GM12878 (cell line): ENCODE measurements around the gene CAPN8. TPM values are rescaled to one million over a fixed set of nuclear protein-coding genes. Genes with fewer than 3 reads are reported as not detected.

Experiments
- CHD4 ChIP-seq: fragments of 200-600 bp; sonication (generic); IDR thresholded peaks from 2 replicates; pipeline ENCODE4 v1.6.1; 2016; ENCODE audit warnings: mild to moderate bottlenecking
- CREM ChIP-seq: IDR thresholded peaks from 2 replicates; pipeline ENCODE4 v1.6.1; 2014; ENCODE audit warnings: antibody characterized with exemption, low read depth
- NRF1 ChIP-seq: conservative IDR thresholded peaks from 2 replicates; pipeline ENCODE4 v1.6.1; 2011; ENCODE audit warnings: mild to moderate bottlenecking, low read depth, low read length, improper control_type of control experiment
- POLR2A ChIP-seq: IDR thresholded peaks from 2 replicates; pipeline ENCODE4 v1.6.1; 2011; ENCODE audit warnings: low read depth, mild to moderate bottlenecking, low read length
- STAT1 ChIP-seq: fragments of 450-650 bp; conservative IDR thresholded peaks from 2 replicates; pipeline ENCODE4 v1.6.1; 2014; ENCODE audit warnings: antibody characterized with exemption, mild to moderate bottlenecking
- ZNF274 ChIP-seq: IDR thresholded peaks from one replicate; pipeline ENCODE4 v1.8.0; 2011; ENCODE audit not compliant: insufficient read length, insufficient read depth
- polyA plus RNA-seq, 11 experiments: library from polyadenylated mRNA; depleted of rRNA in 4 of 11; unstranded in 6 of 11; stranded (reverse) in 5 of 11; fragments of >200 nt; fragmentation: Nextera tagmentation in 4 of 11; fragmentation: Illumina TruSeq in 1 of 11; extraction: Ambion mirVana in 4 of 11; extraction: Trizol in 1 of 11; gene quantifications; 1 replicate in 1 of 11; 2 replicates in 10 of 11; pipeline versions ENCODE4 v1.2.1 to v1.2.3, GENCODE V29; 2011 to 2016; ENCODE audit warnings: inconsistent platforms in 2 of 11, missing spikeins in 2 of 11, low read depth in 1 of 11
- total RNA-seq, 4 experiments: library from RNA; depleted of rRNA in 3 of 4; stranded (reverse); fragments of >200 nt in 3 of 4; fragmentation: Illumina TruSeq in 1 of 4; extraction: Trizol in 1 of 4; gene quantifications; 2 replicates each; pipeline versions ENCODE4 v1.2.1 to v1.2.3, GENCODE V29; 2013 to 2021
- TF ChIP-seq, protein P1 (sequence below): fragments of 450-650 bp; IDR thresholded peaks from 2 replicates; pipeline ENCODE4 v1.6.1; 2017; ENCODE audit warnings: mild to moderate bottlenecking
- TF ChIP-seq, protein P2 (sequence below): IDR thresholded peaks from 2 replicates; pipeline ENCODE4 v1.6.1; 2011; ENCODE audit warnings: mild to moderate bottlenecking, low read depth, low read length, moderate library complexity; ENCODE audit not compliant: insufficient replicate concordance
- TF ChIP-seq, protein P3 (sequence below): IDR thresholded peaks from 2 replicates; pipeline ENCODE4 v1.6.1; 2012; ENCODE audit warnings: improper control_type of control experiment, low read depth, low read length; ENCODE audit not compliant: insufficient replicate concordance
- TF ChIP-seq, protein P4 (sequence below): fragments of 450-650 bp; IDR thresholded peaks from 2 replicates; pipeline ENCODE4 v1.6.1; 2016; ENCODE audit warnings: mild to moderate bottlenecking, moderate library complexity, borderline replicate concordance
- TF ChIP-seq, protein P5 (sequence below): IDR thresholded peaks from 2 replicates; pipeline ENCODE4 v1.6.1; 2012; ENCODE audit warnings: low read depth, low read length, improper control_type of control experiment

Gene CAPN8
- total and polyA plus RNA-seq, 10 of the 15 experiments (the other 5 are each of a cell fraction or from before 2014, with no cell fraction given): 6.4 to 30.7 (median 12.3) TPM

DNA sequence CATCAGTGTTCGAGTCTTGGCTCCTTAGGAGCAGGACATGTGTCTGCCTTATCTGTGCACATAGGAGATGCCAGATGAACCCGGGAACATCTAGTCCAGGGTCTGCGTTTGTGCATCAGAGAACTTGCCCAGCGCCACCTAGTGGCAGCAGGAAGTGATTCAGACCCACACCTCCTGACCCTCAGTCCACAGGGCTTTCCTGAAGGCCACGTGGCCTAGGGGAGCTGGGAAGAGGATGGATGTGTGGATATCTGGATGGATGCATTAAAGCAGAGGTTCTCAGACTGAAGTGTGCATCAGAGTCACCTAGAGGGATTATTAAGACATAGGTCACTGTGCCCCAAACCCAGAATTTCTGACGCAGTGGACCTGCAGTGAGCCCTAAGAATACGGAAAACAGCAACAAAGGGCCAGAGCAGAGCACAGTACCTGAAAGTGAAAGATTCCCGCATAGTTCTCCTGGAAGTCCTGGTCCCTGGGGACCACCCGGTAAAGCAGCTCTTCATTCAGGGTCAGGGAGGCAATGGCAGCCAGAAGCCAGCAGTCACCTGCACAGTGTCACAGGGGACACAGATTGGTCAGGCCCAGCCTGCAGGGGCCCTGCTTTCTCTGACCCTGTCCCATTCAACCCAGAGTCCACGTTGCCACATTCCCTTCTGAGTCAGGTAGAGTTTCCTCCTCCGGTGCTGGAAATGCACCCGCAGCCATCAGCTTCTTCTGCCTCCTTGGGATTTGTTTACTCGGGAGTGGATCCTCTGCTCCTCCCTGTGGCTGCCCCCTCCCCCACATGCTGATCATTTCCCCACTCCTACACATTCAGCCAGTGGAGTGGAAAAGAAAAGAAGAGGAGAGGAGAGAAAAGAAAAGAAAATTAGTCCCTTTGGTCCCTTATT, 37.0 kb downstream of the CAPN8 start (continued):
- TF ChIP-seq, protein P1, sequence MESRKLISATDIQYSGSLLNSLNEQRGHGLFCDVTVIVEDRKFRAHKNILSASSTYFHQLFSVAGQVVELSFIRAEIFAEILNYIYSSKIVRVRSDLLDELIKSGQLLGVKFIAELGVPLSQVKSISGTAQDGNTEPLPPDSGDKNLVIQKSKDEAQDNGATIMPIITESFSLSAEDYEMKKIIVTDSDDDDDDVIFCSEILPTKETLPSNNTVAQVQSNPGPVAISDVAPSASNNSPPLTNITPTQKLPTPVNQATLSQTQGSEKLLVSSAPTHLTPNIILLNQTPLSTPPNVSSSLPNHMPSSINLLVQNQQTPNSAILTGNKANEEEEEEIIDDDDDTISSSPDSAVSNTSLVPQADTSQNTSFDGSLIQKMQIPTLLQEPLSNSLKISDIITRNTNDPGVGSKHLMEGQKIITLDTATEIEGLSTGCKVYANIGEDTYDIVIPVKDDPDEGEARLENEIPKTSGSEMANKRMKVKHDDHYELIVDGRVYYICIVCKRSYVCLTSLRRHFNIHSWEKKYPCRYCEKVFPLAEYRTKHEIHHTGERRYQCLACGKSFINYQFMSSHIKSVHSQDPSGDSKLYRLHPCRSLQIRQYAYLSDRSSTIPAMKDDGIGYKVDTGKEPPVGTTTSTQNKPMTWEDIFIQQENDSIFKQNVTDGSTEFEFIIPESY: no peak
- TF ChIP-seq, protein P2, sequence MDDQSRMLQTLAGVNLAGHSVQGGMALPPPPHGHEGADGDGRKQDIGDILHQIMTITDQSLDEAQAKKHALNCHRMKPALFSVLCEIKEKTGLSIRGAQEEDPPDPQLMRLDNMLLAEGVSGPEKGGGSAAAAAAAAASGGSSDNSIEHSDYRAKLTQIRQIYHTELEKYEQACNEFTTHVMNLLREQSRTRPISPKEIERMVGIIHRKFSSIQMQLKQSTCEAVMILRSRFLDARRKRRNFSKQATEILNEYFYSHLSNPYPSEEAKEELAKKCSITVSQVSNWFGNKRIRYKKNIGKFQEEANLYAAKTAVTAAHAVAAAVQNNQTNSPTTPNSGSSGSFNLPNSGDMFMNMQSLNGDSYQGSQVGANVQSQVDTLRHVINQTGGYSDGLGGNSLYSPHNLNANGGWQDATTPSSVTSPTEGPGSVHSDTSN: no peak
- TF ChIP-seq NRF1 (no peak), CHD4 (no peak), STAT1 (no peak), POLR2A (no peak), ZNF274 (no peak), CREM (no peak)
- TF ChIP-seq, protein P3, sequence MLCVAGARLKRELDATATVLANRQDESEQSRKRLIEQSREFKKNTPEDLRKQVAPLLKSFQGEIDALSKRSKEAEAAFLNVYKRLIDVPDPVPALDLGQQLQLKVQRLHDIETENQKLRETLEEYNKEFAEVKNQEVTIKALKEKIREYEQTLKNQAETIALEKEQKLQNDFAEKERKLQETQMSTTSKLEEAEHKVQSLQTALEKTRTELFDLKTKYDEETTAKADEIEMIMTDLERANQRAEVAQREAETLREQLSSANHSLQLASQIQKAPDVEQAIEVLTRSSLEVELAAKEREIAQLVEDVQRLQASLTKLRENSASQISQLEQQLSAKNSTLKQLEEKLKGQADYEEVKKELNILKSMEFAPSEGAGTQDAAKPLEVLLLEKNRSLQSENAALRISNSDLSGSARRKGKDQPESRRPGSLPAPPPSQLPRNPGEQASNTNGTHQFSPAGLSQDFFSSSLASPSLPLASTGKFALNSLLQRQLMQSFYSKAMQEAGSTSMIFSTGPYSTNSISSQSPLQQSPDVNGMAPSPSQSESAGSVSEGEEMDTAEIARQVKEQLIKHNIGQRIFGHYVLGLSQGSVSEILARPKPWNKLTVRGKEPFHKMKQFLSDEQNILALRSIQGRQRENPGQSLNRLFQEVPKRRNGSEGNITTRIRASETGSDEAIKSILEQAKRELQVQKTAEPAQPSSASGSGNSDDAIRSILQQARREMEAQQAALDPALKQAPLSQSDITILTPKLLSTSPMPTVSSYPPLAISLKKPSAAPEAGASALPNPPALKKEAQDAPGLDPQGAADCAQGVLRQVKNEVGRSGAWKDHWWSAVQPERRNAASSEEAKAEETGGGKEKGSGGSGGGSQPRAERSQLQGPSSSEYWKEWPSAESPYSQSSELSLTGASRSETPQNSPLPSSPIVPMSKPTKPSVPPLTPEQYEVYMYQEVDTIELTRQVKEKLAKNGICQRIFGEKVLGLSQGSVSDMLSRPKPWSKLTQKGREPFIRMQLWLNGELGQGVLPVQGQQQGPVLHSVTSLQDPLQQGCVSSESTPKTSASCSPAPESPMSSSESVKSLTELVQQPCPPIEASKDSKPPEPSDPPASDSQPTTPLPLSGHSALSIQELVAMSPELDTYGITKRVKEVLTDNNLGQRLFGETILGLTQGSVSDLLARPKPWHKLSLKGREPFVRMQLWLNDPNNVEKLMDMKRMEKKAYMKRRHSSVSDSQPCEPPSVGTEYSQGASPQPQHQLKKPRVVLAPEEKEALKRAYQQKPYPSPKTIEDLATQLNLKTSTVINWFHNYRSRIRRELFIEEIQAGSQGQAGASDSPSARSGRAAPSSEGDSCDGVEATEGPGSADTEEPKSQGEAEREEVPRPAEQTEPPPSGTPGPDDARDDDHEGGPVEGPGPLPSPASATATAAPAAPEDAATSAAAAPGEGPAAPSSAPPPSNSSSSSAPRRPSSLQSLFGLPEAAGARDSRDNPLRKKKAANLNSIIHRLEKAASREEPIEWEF: no peak
- TF ChIP-seq, protein P4, sequence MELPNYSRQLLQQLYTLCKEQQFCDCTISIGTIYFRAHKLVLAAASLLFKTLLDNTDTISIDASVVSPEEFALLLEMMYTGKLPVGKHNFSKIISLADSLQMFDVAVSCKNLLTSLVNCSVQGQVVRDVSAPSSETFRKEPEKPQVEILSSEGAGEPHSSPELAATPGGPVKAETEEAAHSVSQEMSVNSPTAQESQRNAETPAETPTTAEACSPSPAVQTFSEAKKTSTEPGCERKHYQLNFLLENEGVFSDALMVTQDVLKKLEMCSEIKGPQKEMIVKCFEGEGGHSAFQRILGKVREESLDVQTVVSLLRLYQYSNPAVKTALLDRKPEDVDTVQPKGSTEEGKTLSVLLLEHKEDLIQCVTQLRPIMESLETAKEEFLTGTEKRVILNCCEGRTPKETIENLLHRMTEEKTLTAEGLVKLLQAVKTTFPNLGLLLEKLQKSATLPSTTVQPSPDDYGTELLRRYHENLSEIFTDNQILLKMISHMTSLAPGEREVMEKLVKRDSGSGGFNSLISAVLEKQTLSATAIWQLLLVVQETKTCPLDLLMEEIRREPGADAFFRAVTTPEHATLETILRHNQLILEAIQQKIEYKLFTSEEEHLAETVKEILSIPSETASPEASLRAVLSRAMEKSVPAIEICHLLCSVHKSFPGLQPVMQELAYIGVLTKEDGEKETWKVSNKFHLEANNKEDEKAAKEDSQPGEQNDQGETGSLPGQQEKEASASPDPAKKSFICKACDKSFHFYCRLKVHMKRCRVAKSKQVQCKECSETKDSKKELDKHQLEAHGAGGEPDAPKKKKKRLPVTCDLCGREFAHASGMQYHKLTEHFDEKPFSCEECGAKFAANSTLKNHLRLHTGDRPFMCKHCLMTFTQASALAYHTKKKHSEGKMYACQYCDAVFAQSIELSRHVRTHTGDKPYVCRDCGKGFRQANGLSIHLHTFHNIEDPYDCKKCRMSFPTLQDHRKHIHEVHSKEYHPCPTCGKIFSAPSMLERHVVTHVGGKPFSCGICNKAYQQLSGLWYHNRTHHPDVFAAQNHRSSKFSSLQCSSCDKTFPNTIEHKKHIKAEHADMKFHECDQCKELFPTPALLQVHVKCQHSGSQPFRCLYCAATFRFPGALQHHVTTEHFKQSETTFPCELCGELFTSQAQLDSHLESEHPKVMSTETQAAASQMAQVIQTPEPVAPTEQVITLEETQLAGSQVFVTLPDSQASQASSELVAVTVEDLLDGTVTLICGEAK: no peak
- TF ChIP-seq, protein P5, sequence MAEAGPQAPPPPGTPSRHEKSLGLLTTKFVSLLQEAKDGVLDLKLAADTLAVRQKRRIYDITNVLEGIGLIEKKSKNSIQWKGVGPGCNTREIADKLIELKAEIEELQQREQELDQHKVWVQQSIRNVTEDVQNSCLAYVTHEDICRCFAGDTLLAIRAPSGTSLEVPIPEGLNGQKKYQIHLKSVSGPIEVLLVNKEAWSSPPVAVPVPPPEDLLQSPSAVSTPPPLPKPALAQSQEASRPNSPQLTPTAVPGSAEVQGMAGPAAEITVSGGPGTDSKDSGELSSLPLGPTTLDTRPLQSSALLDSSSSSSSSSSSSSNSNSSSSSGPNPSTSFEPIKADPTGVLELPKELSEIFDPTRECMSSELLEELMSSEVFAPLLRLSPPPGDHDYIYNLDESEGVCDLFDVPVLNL: no peak
